ENCODE results near the gene SLC23A1.
"Not testable (repeated sequence)": the region's sequence is repeated elsewhere in the genome, so short reads cannot be mapped to it uniquely, and the experiment has no call there.

Gene SLC23A1

DNA sequence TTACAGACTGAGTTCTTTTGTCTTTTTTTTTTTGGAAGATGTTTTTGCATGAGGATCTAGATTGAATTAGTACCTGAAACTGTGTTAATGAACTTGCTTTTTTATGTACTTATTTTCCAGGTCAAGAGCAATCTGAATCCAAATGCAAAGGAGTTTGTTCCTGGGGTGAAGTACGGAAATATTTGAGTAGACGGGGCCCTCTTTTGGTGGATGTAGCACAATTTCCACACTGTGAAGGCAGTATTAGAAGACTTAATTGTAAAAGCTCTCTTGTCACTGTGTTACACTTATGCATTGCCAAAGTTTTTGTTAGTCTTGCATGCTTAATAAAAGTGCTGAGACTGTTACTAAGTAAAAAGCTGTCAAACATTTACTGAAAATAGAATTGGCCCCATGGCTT lies 14.5 kb downstream of the SLC23A1 start:
- no peak overlapping the region for H3K4me3 ChIP-seq (replicated peaks; ENCODE audit: low read depth, low read length)
- TF ChIP-seq, protein P1, sequence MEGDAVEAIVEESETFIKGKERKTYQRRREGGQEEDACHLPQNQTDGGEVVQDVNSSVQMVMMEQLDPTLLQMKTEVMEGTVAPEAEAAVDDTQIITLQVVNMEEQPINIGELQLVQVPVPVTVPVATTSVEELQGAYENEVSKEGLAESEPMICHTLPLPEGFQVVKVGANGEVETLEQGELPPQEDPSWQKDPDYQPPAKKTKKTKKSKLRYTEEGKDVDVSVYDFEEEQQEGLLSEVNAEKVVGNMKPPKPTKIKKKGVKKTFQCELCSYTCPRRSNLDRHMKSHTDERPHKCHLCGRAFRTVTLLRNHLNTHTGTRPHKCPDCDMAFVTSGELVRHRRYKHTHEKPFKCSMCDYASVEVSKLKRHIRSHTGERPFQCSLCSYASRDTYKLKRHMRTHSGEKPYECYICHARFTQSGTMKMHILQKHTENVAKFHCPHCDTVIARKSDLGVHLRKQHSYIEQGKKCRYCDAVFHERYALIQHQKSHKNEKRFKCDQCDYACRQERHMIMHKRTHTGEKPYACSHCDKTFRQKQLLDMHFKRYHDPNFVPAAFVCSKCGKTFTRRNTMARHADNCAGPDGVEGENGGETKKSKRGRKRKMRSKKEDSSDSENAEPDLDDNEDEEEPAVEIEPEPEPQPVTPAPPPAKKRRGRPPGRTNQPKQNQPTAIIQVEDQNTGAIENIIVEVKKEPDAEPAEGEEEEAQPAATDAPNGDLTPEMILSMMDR (IDR thresholded peaks at IDR 0.05; ENCODE audit: low read depth, low read length, missing control alignments) = peak; percentile 11
- no peak for DNase-seq (ENCODE audit: extremely low read depth, low read depth)

DNA sequence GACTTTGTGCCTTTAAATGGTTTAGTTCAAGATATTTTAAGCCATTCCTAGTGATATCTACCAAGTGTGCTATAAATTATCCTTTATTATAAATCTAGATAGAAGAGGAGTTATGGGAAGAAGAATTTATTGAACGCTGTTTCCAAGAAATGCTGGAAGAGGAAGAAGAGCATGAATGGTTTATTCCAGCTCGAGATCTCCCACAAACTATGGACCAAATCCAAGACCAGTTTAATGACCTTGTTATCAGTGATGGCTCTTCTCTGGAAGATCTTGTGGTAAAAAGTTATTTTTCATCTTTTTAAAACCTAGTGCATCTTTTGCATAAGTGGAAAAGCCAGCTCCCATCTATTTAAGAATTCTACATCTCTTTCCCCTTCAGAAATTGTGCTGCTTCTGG lies 18.6 kb downstream of the SLC23A1 start:
- TF ChIP-seq, protein P1 (IDR thresholded peaks at IDR 0.05; ENCODE audit: low read depth, low read length, missing control alignments) = no peak
- no peak overlapping the region for H3K4me3 ChIP-seq (replicated peaks; ENCODE audit: low read depth, low read length)
- no peak for DNase-seq (ENCODE audit: extremely low read depth, low read depth)

DNA sequence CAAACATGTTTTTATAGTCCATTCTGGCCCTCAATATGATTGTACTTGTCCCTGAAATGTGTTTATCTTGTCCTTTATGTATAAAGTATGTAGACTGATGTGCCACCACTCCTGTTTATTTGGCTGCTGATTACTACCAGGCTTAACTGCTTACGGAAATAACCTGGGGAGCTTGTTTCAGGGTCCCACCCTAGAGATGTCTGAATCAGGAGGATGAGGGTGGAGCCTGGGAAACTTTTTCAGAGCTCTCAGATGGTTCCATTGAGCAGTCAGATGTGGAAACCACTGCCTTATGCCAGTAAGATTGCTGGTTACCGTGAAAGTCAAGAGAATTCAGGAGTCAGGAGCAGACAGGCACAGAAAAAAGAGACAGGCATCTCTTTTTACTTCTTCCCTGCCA lies 19.2 kb downstream of the SLC23A1 start:
- TF ChIP-seq, protein P1 (IDR thresholded peaks at IDR 0.05; ENCODE audit: low read depth, low read length, missing control alignments) = no peak
- H3K4me3 ChIP-seq (replicated peaks; ENCODE audit: low read depth, low read length) = no peak overlapping the region
- DNase-seq (ENCODE audit: extremely low read depth, low read depth) = no peak

DNA sequence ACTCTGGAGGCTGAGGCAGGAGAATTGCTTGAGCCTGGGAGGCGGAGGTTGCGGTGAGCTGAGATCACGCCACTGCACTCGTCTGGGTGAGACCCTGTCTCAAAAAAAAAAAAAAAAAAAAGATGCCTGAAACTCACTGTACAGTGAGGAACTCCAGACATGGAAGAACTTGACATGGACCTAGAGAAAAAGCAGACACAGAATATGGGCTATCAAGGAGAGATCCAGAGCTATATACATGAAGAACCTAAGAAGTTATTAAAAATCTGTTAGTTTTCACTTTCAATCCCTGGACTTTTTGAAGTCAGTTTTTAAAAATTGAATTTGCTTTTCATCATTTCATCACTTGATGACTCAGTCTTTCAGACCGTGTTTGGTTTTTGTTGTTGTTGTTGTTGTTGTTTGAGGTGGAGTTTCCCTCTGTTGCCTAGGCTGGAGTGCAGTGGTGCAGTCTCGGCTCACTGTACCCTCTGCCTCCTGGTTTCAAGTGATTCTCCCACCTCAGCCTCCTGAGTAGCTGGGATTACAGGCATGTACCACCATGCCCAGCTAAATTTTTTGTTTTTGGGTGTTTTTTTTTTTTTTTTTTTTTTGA lies 21.2 kb downstream of the SLC23A1 start:
- no peak for DNase-seq (ENCODE audit: extremely low read depth, low read depth)
- TF ChIP-seq, protein P1 (IDR thresholded peaks at IDR 0.05; ENCODE audit: low read depth, low read length, missing control alignments) = no peak
- H3K4me3 ChIP-seq (replicated peaks; ENCODE audit: low read depth, low read length) = no peak overlapping the region

DNA sequence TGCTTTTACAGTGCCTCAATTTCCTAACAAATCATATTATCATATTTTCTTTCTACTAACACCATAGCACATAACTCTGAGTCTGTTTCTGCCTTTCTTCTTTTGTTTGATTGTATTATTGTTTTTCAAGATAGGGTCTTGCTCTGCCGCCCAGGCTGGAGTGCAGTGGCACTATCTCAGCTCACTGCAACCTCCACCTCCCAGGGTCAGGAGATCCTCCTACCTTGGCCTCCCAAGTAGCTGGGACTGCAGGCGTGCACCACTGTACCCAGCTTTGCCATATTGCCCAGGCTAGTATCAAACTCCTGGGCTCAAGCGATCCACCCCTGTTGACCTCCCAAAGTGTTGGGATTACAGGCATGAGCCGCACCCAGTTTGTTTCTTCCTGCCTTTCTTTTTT lies 22.7 kb downstream of the SLC23A1 start:
- DNase-seq (ENCODE audit: extremely low read depth, low read depth) = no peak
- no peak overlapping the region for H3K4me3 ChIP-seq (replicated peaks; ENCODE audit: low read depth, low read length)
- TF ChIP-seq, protein P1 (IDR thresholded peaks at IDR 0.05; ENCODE audit: low read depth, low read length, missing control alignments) = no peak

DNA sequence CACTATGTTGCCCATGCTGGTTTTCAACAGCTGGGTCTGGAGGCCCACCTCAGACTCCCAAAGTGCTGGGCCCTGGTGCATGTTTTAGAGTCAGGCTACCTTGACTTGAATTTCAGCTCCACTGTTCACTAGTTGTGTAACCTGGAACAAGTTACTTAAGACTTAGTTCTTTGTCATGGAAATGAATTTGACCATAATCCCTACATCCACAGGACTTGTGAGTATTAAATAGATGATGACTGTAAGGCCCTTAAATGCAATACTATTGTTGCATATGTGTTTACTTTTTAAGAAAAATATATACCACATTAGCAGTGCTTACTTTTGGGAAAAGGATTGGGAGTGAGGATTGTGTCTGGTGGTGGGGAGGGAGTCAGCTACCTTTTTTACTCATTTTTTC lies 25.0 kb downstream of the SLC23A1 start:
- TF ChIP-seq, protein P1 (IDR thresholded peaks at IDR 0.05; ENCODE audit: low read depth, low read length, missing control alignments) = no peak
- no peak for DNase-seq (ENCODE audit: extremely low read depth, low read depth)
- H3K4me3 ChIP-seq (replicated peaks; ENCODE audit: low read depth, low read length) = no peak overlapping the region

DNA sequence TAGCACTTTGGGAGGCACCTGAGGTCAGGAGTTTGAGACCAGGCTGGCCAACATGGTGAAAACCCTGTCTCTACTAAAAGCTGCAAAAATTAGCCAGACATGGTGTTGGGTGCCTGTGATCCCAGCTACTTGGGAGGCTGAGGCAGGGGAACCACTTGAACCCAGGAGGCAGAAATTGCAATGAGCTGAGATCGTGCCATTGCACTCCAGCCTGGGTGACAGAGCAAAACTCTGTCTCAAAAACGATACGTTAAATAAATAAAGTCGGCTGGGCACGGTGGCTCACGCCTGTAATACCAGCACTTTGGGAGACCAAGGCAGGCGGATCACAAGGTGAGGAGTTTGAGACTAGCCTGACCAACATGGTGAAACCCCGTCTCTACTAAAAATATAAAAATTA lies 27.2 kb downstream of the SLC23A1 start:
- DNase-seq (ENCODE audit: extremely low read depth, low read depth); H3K4me3 ChIP-seq (replicated peaks; ENCODE audit: low read depth, low read length): not testable (repeated sequence)

Data from HFF-Myc (cell line).